ENCODE measurements around the gene TRIM52.

Gene TRIM52

DNA sequence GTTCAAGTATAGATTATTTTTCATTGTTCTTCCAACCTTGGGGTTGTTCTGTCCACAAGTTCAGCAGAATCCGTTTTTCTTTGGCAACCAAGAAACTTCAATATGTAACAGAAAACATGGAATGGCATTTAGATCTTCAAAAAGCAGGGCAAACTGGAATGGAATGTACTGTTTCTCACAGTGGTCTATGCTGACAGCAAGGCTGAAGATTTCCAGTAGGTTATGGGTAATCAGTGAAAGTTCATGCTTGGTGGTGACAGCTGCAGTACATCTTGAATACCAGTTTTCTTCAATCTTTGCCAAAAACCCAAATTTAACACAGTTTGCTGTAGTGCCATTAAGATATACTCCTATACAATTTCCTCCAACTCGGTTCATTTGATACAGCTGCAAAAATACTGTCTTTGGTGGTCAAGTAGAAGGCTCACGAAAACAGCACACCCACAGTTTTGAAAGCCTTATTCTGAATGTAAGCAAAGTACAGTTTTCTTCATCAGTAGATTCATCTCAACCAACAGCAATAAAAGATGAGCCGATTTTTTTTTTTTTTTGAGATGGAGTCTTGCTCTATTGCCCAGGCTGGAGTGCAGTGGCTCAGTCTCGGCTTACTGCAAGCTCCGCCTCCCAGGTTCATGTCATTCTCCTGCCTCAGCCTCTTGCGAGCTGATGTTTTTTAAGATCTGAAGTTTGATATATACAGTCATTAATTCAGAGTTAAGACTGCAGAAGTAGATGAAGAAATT is 4.9 kb downstream of the TRIM52 start:
- peak; percentile 6 for DNase-seq

DNA sequence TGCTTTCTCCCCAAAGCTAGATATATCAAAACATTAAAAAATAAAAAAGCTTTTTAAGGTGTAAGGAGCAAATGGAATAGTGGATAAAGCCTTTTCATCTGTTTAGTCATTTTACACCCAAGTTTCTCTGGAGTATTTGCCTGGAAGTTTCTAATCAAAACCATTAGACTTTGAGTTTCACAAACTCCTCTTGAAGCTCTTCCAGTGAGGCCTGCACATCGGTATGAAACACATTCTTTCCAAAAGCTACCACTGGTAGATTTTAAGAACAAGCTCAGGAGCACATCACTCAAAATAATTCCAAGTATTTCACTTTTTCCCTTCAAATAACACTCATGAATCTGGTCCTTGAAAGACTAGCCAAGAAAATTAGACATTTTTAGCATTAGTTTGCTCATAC is 5.7 kb downstream of the TRIM52 start:
- DNase-seq, result peak; percentile 1

DNA sequence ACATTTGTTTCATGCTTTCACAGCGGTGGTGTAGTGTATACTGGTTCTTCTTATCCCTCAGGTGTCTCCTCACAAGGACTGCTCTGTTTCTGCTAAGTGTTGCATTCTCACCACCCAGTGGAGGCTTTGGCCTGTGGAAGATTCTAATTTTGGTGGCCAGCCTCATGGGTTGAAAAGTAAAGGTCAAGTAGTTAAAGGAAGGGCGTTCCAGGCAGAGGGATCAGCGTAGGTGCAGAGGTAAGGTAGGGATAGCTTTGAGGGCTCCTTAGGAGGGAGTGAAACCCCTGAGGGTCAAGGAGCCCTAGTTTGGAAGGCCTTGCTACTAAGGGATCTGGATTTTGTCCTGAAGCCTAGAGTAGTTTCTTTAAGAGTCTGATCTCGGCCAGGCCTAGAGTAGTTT is 12.7 kb downstream of the TRIM52 start:
- no peak for DNase-seq

DNA sequence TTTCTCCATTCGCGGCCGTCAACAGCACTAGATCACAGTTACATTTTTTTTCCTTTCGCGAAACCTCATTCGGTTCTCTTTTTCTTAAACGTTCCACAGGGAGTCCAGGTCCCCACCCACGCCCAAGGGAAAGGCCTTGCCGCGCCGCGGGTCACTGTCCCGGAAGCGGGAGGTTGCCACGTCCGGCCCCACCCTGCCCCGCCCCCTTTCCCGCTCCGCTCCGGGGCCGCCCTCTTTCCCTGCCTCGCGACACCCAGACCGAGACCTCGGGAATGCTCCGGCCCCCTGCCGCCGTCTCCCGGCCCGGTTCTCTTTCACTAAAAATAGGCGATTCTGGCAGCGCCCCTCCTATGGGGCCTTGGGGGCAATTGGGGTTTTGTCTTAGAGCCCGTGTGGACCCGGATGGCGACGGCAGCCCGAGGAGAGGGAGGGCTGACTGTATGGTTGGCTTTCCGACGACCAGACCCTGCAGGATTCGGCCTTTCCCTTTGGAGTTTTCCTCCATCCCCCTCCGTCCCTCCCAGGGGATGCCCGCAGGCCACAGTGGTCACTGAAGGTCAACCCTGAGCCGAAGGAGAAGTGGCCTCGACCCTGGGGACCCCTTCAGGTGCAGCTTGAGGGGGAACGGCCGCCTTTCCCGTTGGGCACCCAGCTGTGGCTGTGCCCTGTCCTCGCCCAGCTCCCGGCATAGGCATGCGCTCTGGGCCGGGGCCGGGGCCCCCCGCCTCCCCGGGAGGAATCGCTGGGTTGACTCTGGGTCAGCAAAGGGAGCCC is 14.5 kb downstream of the TRIM52 start:
- peak; percentile 94 for DNase-seq

DNA sequence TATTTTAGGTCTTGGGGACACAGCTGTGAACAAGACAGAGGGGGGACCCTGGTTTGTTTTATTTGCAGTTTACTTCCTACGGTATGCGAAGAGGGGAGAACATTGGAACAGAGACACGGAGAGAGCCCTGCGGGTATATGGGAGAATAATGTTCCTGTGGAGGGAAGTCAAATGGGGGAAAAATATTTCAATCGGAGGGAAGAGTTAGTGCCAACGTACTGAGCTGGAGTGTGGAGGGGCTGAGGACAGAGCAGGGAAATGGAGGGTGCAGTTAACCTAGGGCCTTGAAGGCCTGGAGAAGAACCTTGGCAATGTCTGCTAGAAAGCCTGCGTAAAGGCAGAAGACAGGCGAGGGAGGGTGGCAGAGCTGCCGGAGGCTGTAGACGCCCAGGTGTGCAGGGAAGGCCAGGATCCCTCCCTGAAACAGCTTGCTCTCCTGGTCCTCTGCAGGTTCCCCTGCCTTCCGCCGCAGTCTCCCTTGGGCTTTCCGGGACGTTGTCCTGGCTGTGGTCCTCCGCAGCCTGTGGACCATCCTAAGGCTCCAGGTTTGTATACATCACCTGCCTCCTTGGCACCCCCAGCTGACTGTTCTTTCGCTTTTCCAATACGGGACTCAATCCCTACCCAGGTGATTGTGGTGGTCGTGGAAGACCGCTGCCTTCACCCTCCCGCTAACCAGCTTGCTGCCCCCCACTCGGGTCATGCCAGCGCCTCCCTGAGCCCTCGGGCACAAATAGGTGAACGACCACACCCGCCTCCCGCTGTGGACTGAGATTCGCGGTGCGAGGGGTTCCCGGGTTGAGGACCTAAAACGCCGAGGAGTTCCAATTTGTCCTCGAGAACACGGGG is 15.3 kb downstream of the TRIM52 start:
- no peak for DNase-seq

DNA sequence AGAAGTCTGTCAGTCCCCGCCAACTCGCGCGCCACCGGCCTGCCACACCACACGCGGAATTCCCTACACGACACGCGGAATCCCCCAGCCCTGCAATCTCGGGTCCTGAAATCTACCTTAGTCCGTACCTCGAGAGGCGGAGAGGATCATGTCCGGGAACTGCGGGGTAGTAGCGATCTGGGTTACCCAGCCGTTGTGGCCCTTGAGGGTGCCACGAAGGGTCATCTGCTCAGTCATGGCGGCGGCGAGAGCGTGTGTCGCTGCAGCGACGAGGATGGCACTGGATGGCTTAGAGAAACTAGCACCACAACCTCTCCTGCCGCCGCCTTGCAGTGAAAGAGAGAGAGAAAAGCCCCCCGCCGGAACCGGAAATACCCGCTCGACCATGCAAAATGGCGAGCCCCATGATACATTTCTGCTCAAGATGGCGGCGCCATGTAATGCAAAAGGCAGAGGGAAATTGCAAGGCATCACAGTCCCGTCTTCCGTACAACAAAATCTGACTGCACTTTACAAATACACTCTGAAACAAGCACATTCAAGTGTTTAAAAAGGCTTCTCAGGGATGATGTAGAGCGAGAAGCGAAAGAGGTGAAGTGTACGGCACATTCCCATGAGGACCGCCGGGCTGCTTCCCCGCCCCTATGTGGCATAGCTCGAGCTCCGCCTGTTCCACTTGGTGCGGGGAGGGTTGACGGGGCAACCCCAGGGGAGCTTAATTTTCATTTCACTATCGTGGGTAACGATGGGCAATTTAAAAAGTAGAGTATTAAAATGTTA is 17.2 kb downstream of the TRIM52 start, which contains the start of gene RACK1:
TSS of gene RACK1 (minus strand) at position 343 of the 780 bp plus-strand sequence. CDS start at position 237, 106 bp downstream.
- peak; percentile 93 for DNase-seq

DNA sequence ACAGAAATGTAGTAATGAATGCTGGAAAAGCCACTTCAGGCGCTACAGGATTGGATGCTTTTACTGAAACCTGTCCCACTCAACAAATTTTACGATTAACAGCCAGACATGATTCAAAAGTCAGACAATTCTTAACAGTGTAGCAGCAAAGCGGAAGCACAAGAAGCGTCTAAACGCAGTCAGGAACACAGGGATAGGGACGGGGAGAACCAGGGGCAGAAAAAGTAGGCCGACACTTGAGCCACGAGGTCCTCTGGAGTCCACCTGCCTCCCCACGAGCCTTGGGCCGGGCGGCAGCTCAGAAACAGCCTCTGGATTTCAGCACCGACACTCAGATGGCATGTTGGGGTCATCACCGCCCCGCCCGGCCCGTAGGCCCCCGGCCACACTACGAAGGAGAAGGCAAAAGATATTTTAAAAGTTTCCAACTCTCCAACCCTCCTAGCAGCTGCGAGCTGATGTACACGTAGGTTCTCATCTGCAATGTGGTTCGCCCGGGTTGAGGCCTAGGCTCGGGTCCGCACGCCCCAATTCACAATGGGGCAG is 17.9 kb downstream of the TRIM52 start:
- no peak for DNase-seq

DNA sequence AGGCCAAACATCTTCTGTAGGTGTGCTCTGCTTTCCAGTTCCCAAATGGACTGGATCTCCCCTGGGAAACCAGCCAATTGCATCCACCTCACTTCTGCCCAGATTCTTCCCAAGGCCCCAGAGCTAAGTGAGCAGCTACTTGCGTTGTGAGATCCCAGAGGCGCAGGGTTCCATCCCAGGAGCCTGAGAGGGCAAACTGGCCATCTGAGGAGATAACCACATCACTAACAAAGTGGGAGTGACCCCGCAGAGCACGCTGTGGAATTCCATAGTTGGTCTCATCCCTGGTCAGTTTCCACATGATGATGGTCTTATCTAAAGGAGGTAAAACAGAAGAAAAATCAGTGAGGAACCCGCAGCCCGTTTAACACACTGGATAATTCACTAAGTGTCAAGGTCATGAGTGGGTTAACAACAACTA is 18.9 kb downstream of the TRIM52 start:
- DNase-seq, result no peak

DNA sequence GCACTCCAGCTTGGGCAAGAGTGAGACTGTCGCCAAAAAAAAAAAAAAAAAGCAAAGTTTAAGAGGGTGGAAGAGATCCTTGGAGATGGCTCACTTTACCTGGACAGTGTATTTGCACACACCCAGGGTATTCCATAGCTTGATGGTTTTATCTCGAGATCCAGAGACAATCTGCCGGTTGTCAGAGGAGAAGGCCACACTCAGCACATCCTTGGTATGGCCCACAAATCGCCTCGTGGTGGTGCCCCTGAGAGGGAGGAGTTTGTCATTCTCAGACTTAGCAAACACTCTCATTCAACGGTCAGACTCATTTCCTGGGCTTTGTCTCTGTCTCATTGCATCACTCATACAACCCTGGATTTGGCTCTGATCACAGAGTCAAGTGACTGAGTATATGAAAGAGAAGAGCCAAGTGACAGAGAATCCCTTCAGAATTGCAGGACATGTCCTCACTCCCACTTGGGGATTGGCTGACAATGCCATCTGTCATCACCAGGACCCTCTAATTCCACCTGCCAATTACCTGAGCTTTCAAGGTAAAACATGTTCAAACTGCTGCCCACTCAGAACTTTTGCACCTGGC is 19.5 kb downstream of the TRIM52 start:
- DNase-seq, result no peak

DNA sequence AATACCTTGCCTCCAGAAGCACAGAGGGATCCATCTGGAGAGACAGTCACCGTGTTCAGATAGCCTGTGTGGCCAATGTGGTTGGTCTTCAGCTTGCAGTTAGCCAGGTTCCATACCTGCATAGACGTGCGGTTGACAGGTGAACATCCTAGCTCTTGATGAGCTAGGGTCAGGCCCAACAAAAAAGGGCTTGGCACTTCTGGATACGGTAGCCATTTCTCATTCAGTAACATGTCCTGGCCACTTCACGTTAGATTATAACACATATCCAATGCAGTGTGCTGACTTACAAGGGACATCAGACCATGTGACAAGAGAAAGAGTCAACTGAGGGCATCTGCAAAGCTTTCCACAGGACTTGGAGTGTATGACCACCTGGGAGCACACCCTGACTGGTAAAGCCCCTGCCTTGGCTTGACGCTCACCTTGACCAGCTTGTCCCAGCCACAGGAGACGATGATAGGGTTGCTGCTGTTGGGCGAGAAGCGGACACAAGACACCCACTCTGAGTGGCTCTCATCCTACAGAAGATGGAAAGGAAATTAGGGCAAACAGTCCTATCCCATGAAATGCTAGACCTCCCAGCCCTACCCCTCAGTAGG is 21.8 kb downstream of the TRIM52 start:
- no peak for DNase-seq

DNA sequence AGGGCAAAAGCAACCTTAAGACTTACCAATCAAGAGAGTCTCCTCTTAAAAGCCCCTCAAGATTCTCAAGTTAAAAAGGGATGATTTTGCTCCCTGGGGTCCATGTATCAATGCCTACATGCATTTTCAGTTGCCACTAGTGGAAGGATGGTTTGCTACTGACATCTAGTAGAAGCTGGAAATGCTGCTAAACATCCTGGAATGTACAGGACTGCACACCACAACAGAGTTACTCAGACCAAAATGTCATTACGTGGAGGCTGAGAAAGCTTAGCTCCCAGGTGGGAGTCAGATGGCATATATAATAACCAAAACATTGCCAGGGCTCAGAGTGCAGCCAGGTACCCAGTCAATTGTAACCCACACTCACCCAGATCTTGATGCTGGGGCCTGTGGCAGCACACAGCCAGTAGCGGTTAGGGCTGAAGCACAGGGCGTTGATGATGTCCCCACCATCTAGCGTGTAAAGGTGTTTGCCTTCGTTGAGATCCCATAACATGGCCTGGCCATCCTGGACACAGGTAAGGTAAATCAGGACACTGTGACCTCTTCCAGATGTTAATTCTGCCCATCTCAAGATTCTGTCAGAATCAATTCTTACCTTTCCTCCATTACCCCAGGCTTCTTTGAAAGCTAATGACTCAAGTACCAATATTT is 23.1 kb downstream of the TRIM52 start:
- no peak for DNase-seq

DNA sequence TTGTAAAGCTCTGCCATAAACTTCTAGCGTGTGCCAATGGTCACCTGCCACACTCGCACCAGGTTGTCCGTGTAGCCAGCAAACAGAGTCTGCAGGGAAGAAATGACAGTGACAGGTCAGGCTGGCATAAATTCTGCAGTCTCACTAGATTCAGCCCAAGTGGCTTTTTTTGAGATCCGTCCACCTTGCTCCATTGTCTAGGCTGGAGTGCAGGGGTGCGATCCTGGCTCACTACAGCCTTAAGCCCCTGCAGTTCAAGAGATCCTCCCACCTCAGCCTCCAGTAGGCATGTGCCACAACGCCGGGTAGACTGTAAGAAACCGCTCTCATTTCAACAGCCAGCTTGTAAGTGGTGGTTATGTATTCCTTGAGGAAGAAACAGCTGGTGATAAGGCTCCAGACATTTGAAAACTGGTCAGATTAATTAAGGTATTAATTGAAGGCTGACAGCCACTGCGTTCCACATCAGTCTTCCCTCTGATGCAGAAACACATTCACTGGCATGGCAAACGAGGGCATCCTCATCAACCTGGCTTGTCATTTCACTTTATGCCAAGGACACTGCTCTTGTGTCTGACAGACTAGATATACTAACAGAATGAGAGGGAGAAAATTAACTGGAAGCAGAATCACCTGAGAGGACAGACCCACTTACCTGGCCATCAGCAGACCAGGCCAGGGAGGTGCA is 23.8 kb downstream of the TRIM52 start:
- no peak for DNase-seq

DNA sequence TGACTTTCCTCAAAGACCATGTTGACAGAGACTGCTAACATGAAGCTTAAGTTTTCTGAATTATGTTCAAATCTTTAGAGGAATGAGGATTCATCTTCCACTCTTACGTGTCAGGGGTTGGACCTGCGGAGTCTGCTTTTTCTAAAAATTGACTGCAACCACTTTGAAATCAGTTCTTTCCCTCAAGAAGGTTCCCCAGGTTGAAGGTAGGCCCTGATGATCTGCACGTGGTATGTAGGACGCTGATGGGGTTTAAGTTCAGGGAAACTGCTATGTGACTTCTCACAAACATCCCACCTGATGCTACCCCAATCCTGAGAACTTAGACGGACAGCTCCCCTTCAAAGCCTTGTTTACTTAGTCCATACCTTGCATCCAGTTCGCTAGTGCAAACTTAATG is 24.5 kb downstream of the TRIM52 start:
- DNase-seq, result no peak

DNA sequence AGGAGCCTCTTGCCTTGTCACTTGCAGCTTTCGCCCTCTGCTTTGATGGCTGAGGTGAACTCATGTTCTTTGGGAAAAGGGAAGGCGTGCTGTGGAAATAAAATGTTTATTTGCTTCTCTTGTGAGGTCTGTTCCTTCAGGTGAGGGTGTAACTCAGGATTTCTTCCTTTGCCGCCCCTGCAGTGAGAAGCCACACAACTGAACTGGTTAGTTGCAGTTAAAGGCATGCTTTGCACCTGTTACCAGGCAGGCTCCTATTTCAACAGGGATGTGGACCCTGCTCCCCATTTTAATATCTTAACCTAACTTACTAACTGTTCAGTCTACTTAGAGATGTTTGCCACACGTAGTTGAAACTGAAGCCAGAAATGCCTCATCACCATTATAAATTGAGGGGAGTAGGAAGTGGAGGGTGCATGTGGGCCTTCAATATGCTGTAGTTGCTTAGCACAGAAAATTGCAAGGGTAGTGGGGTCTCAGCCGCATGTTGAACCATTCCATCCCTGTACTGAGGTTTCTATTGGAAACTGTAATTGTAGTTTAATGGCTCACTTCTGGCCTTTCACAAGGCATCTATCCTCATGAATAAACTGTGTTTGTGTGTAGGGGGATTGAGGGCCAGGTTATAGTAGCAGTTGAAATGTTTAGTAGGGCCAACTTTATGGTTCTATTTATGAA is 25.1 kb downstream of the TRIM52 start:
- DNase-seq, result no peak

DNA sequence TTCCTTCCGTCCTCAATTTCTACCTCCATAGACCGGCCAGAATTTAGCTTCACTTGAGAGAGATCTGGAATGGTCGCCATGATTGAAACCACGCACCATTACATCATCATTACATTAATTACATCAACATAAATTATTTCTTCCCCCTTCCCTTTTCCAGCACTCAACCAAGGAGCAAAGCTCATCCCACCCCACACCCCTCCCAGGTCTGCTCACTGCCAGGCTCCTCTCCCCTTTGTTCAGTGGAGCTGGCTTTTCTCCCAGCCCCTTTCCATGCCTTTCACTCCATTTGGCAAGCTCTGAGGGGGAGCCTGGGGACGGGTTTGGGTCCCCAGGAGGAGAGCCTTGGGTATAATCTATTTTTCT is 25.6 kb downstream of the TRIM52 start:
- DNase-seq, result no peak

DNA sequence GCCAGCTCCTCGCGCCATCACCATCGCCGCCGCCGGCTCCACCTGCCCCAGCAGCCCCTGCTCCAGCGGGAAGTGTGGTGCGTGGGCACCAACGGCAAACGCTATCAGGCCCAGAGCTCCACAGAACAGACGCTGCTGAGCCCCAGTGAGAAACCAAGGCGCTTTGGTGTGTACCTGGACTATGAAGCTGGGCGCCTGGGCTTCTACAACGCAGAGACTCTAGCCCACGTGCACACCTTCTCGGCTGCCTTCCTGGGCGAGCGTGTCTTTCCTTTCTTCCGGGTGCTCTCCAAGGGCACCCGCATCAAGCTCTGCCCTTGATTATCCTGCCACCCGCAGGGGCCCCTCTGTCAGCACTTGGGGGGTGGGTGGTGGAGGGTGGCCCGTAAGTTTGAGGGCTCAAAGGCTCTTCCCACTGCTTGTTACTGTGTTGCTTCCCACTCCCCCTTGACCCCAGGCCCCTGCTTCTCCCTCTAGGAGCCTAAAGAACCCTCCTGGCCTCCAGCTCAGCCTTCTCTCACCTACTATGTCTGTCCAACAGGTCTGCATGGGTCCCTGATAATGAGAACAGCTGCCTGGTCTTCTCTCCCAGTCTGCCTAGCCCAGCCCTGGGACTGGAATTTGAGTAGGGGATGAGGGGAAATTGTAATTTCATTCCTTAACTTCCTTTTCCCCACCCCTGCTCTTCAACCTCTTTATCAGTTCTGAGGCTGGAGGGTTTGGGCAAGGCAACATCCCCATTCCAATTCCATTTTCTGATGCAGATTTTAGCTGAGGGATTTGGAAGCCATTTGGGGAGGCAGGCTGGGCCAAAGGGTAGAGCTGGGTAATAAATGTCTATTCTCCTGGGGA is 26.3 kb downstream of the TRIM52 start:
- DNase-seq, result no peak

DNA sequence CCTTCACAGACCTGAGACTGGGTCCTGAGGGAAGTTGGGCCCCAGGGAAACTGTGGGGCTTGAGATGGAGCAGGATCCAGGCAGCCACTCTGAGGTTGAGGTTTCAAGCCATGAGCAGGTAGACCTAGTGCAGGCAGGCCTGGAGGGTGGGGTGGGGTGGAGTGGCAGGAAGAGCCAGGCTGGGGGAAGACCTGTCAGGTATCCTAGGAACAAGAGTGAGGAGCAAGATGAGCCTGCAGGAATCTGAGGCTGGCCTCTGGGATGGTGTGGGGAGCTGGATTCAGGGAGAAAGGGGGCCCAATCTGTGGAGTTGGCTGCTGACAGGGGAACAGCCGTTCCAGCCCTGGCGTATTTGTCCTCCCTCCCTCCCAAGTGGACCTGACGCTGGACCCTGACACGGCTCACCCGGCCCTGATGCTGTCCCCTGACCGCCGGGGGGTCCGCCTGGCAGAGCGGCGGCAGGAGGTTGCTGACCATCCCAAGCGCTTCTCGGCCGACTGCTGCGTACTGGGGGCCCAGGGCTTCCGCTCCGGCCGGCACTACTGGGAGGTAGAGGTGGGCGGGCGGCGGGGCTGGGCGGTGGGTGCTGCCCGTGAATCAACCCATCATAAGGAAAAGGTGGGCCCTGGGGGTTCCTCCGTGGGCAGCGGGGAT is 27.0 kb downstream of the TRIM52 start:
- DNase-seq, result no peak
